GM21825 (cell line): ENCODE measurements around the gene TRPC4AP.

Source experiments
- ATAC-seq: cut with Tn5 transposase; IDR thresholded peaks from one replicate; pipeline ENCODE4 v1.9.1; 2021; ENCODE audit warnings: mild to moderate bottlenecking, moderate library complexity; ENCODE audit not compliant: unreplicated experiment

The TRPC4AP gene

GRCh38 chr20:35017099-35017835 is 75.3 kb downstream of the TRPC4AP start:
- no peak for ATAC-seq

GRCh38 chr20:35015863-35016193 is 76.8 kb downstream of the TRPC4AP start:
- ATAC-seq = no peak

GRCh38 chr20:35014537-35014936 is 78.1 kb downstream of the TRPC4AP start:
- ATAC-seq = no peak

- no peak for ATAC-seq
Observed at GRCh38 chr20:35013421-35014411, 78.9 kb downstream of the TRPC4AP start.

GRCh38 chr20:35012227-35013069 is 80.2 kb downstream of the TRPC4AP start:
- ATAC-seq = no peak

- ATAC-seq = no peak
Observed at GRCh38 chr20:35011589-35012226, 80.9 kb downstream of the TRPC4AP start.

- no peak for ATAC-seq
Observed at GRCh38 chr20:35010405-35011192, 82.0 kb downstream of the TRPC4AP start.

GRCh38 chr20:35009665-35010328 is 82.8 kb downstream of the TRPC4AP start:
- ATAC-seq = no peak

- ATAC-seq = no peak
Observed at GRCh38 chr20:35008411-35009342, 83.9 kb downstream of the TRPC4AP start.

- ATAC-seq = no peak
Observed at GRCh38 chr20:35007891-35008290, 84.7 kb downstream of the TRPC4AP start.

- ATAC-seq = no peak
Observed at GRCh38 chr20:35007413-35007812, 85.2 kb downstream of the TRPC4AP start.

GRCh38 chr20:35006531-35006971 is 86.1 kb downstream of the TRPC4AP start:
- no peak for ATAC-seq

- ATAC-seq = no peak
Observed at GRCh38 chr20:35006009-35006408, 86.6 kb downstream of the TRPC4AP start.

GRCh38 chr20:35005463-35005961 is 87.1 kb downstream of the TRPC4AP start:
- ATAC-seq = no peak

GRCh38 chr20:35004749-35005462 is 87.7 kb downstream of the TRPC4AP start:
- no peak for ATAC-seq

- ATAC-seq = no peak
Observed at GRCh38 chr20:35004051-35004725, 88.4 kb downstream of the TRPC4AP start.
